Measurements from ENCODE around the gene ACADS. TPM values are rescaled to one million over a fixed set of nuclear protein-coding genes. Genes with fewer than 3 reads are reported as not detected.

The ACADS gene
- total RNA-seq, 4 donors from 2014 or later: 40.8 to 85.9 (median 65.1) TPM

DNA sequence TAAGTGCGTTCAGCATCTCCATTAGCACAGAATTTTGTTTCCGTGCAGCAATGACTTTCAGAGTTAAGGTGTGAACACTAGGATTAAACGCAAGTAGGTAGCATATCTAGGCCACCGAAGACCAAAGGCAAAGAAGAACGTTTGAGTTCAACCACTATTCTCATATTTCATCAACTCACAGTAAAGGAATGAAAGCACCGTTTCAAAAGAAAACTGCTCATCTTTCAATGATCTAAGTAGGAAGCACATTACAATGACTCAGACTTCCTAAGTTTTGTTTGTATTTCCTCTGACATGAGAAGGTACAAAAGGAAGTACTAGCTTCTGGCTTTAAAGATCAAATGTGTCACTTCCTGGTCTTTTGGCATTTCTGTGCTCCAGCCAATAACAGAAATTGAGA is 57.6 kb downstream of the ACADS start:
- Histone ChIP-seq H3K4me1 (no peaks in the 10 kb centered on the region), H3K36me3 (peaks cover 7 to 13% of the 10 kb centered on the region in 2 donors), H3K27me3 (no peaks in the 10 kb centered on the region), H3K9me3 (no peaks in the 10 kb centered on the region), H3K27ac (peak overlapping the region in 1 of 3 donors; percentile 8), H3K4me3 (replicated peaks in 1 of 3) (no peak overlapping the region)
- intact Hi-C loops (cut with DNase I): no loop called here
- 74 to 86% methylated on average over 6 of the region's 6 CpGs for WGBS, 2 donors
- TF ChIP-seq, protein P1, sequence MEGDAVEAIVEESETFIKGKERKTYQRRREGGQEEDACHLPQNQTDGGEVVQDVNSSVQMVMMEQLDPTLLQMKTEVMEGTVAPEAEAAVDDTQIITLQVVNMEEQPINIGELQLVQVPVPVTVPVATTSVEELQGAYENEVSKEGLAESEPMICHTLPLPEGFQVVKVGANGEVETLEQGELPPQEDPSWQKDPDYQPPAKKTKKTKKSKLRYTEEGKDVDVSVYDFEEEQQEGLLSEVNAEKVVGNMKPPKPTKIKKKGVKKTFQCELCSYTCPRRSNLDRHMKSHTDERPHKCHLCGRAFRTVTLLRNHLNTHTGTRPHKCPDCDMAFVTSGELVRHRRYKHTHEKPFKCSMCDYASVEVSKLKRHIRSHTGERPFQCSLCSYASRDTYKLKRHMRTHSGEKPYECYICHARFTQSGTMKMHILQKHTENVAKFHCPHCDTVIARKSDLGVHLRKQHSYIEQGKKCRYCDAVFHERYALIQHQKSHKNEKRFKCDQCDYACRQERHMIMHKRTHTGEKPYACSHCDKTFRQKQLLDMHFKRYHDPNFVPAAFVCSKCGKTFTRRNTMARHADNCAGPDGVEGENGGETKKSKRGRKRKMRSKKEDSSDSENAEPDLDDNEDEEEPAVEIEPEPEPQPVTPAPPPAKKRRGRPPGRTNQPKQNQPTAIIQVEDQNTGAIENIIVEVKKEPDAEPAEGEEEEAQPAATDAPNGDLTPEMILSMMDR (IDR thresholded peaks at IDR 0.05): no peak
- TF ChIP-seq POLR2A (IDR thresholded peaks at IDR 0.05): no peak
- no peak for DNase-seq

DNA sequence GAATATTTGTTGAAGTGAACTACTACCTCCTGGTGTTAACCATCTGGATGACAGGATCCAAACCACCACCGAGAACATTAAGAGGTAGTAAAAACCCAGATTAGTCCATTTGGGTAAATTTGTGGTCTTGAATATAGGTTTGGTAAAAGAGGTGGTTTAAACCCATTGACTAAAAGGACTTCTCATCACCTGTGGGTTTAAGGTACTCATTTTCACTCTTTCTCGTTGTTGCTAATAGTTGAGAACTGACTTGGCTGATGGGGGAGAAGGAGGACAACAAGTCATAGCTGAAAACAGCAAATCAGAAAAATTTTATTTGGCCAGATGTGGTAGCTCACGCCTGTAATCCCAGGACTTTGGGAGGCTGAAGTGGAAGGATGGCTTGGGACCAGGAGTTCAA is 59.2 kb downstream of the ACADS start:
- WGBS, 2 donors: 93 to 95% methylated on average over 3 of the region's 3 CpGs

DNA sequence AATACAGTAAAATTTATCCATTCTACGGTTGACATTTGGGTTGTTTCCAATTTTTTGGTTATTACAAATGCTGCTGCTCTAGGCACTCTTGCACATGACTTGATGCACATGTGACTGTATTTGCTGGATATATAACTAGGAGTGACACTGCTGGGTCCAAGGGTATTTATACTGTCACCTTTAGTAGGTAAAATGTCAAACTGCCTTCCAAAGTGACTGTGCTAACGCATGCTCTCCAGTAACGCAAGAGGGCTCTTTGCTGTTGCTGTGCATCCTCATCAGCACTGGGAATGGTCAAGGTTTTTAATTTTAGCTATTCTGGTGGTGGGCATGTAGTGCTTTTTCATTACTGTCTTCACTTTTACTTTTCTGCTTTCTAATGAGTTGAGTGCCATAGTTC is 62.3 kb downstream of the ACADS start:
- Histone ChIP-seq H3K27me3 (no peaks in the 10 kb centered on the region), H3K4me1 (peaks cover 0 to 9% of the 10 kb centered on the region in 2 donors), H3K4me3 (replicated peaks in 1 of 3) (no peak overlapping the region), H3K27ac (no peak overlapping the region), H3K9me3 (no peaks in the 10 kb centered on the region), H3K36me3 (peaks cover 0 to 4% of the 10 kb centered on the region in 2 donors)
- no peak for DNase-seq
- 88 to 97% methylated on average over 3 of the region's 3 CpGs for WGBS, 2 donors
- TF ChIP-seq, protein P1 (IDR thresholded peaks at IDR 0.05): no peak
- TF ChIP-seq POLR2A (IDR thresholded peaks at IDR 0.05): no peak
- intact Hi-C loops (cut with DNase I): no loop called here

More for the DNA sequence above, 59.2 kb downstream of the ACADS start:
- H3K36me3 ChIP-seq: peaks cover 7 to 13% of the 10 kb centered on the region in 2 donors
- TF ChIP-seq POLR2A (IDR thresholded peaks at IDR 0.05): no peak
- TF ChIP-seq, protein P1 (IDR thresholded peaks at IDR 0.05): no peak
- H3K27me3 ChIP-seq: no peaks in the 10 kb centered on the region
- no peak overlapping the region for H3K4me3 ChIP-seq (replicated peaks in 1 of 3)
- H3K4me1 ChIP-seq: no peaks in the 10 kb centered on the region
- H3K9me3 ChIP-seq: no peaks in the 10 kb centered on the region
- intact Hi-C loops (cut with DNase I): no loop called here
- no peak overlapping the region for H3K27ac ChIP-seq
- no peak for DNase-seq

Other genes starting within 250 kb of the ACADS start
- gene DYNLL1, start 229.7 kb upstream of the ACADS start, total RNA-seq: 100 to 1,000 TPM; 128 to 265 (median 232) TPM
- 10 to 100 TPM; 17.9 to 33.3 (median 32.8) TPM for gene COQ5, start 196.7 kb upstream of the ACADS start, total RNA-seq
- 100 to 1,000 TPM in 3 of 4 donors, 10 to 100 TPM in 1; 62.5 to 159 (median 127) TPM for gene RNF10, start 191.5 kb upstream of the ACADS start, total RNA-seq
- 10 to 100 TPM; 27.9 to 72.0 (median 38.5) TPM for gene POP5, start 144.4 kb upstream of the ACADS start, total RNA-seq
- gene CABP1, start 85.2 kb upstream of the ACADS start, total RNA-seq: 1 to 10 TPM in 1 of 4 donors, under 1 TPM in 1, not detected in 2; 0.33 to 1.4 TPM
- gene MLEC, start 38.7 kb upstream of the ACADS start, total RNA-seq: 100 to 1,000 TPM; 122 to 288 (median 187) TPM
- gene UNC119B, start 15.4 kb upstream of the ACADS start, total RNA-seq: 10 to 100 TPM; 44.1 to 65.3 (median 61.6) TPM
- 10 to 100 TPM; 25.7 to 37.5 (median 34.7) TPM for gene SPPL3, start 178.5 kb downstream of the ACADS start, total RNA-seq

All from thyroid gland (tissue), 4 donors.